PC-3 (cell line): ENCODE measurements around the gene MCM9.

ENCODE experiments used
- CTCF ChIP-seq: fragments of 300-600 bp; sonication (generic); conservative IDR thresholded peaks from 2 replicates; pipeline ENCODE4 v1.5.1; 2017; ENCODE audit warnings: antibody characterized with exemption, low read depth, mild to moderate bottlenecking, low read length
- EZH2 ChIP-seq: fragments of 300-600 bp; sonication (generic); IDR thresholded peaks from one replicate; pipeline ENCODE4 v1.6.1; 2017; ENCODE audit warnings: antibody characterized with exemption, mild to moderate bottlenecking, low read length; ENCODE audit not compliant: unreplicated experiment
- EZH2phosphoT487 ChIP-seq: fragments of 300-600 bp; sonication (generic); IDR thresholded peaks from 2 replicates; pipeline ENCODE4 v1.6.1; 2018; ENCODE audit warnings: mild to moderate bottlenecking, antibody characterized with exemption, low read length, borderline replicate concordance

- peak; percentile 88 for TF ChIP-seq CTCF
- no peak for TF ChIP-seq EZH2
- no peak for TF ChIP-seq EZH2phosphoT487
Observed at GRCh38 chr6:118800394-118801071, 134.4 kb downstream of the MCM9 start.
